HCT116 (cell line): ENCODE measurements around the gene SLC47A2. TPM values are rescaled to one million over a fixed set of nuclear protein-coding genes. Genes with fewer than 3 reads are reported as not detected.

Source experiments
- ATAC-seq: fragments of 200-7000 bp; cut with Tn5 transposase; 2 replicates; pipeline ENCODE4 v1.9.1; 2020; ENCODE audit warnings: mild to moderate bottlenecking, moderate library complexity
- BruUV-seq: library from RNA; stranded (reverse); fragments of 400-500 nt; replicated peaks from 2 replicates; lab custom pipeline; 2021; lab: Mats Ljungman, UMichigan
- CTCF ChIA-PET: fragments of 300-600 bp; sonication (Branson Sonifier 250); formaldehyde crosslinking; loops from one replicate; lab custom pipeline; 2021; ENCODE audit warnings: antibody characterized with exemption; lab: Charles Lee
- POLR2A ChIA-PET: fragments of 300-600, 350-600 bp; sonication (Branson Sonifier 250); formaldehyde crosslinking; loops from one replicate; lab custom pipeline; 2021; ENCODE audit warnings: antibody characterized with exemption; lab: Charles Lee
- RAD21 ChIA-PET, 2 experiments: fragments of 300-600 bp; sonication (Branson Sonifier 250); formaldehyde crosslinking; loops; one replicate each; lab custom pipeline; 2023; ENCODE audit warnings: low total read pairs in 2 of 2; ENCODE audit not compliant: uncharacterized antibody in 2 of 2, unreplicated experiment in 2 of 2, low non-redundant PET in 1 of 2; lab: Charles Lee
- DNase-seq: peaks from one replicate; pipeline ENCODE4 v3.0.0-alpha.2; 2010; ENCODE audit warnings: low read depth, low spot score
- H2AFZ ChIP-seq: fragments of 200-600 bp; shearing (Covaris generic), sonication (generic); 2 replicates; pipeline ENCODE4 v1.6.1; 2017; ENCODE audit warnings: low read depth, mixed run types, mixed read lengths, antibody characterized with exemption, low read length; ENCODE audit not compliant: poor library complexity, severe bottlenecking
- H3K27ac ChIP-seq: 2 replicates; pipeline ENCODE4 v1.5.1; 2012; ENCODE audit warnings: low read depth, low read length
- H3K27me3 ChIP-seq: fragments of 200-600 bp; sonication (generic); 2 replicates; pipeline ENCODE4 v1.6.1; 2016; ENCODE audit warnings: mixed run types, low read length, mixed read lengths; ENCODE audit not compliant: insufficient read depth
- H3K36me3 ChIP-seq, 2 experiments: fragments of 200-500 bp in 1 of 2; fragments of 200-600 bp in 1 of 2; sonication (Bioruptor generic) in 1 of 2; sonication (generic) in 1 of 2; 2 replicates each; pipeline versions ENCODE4 v1.5.1 to v1.6.1; 2014 to 2016; ENCODE audit warnings: low read length in 2 of 2, inconsistent platforms in 1 of 2, mixed read lengths in 1 of 2, mixed run types in 1 of 2; ENCODE audit not compliant: insufficient read depth in 2 of 2, control insufficient read depth in 1 of 2
- H3K4me1 ChIP-seq, 2 experiments: fragments of 200-600 bp in 1 of 2; sonication (generic) in 1 of 2; 2 replicates each; pipeline versions ENCODE4 v1.5.1 to v1.6.1; 2012 to 2017; ENCODE audit warnings: low read length in 2 of 2, inconsistent platforms in 1 of 2, mild to moderate bottlenecking in 1 of 2, mixed read lengths in 1 of 2, mixed run types in 1 of 2, moderate library complexity in 1 of 2; ENCODE audit not compliant: insufficient read depth in 2 of 2, control insufficient read depth in 1 of 2
- H3K4me2 ChIP-seq: fragments of 200-600 bp; sonication (generic); 2 replicates; pipeline ENCODE4 v1.6.1; 2017; ENCODE audit warnings: mixed run types, low read length, mixed read lengths
- H3K4me3 ChIP-seq, 2 experiments: fragments of 200-600 bp in 1 of 2; sonication (generic) in 1 of 2; replicated peaks in 1 of 2; 2 replicates each; pipeline ENCODE4 v1.5.1; 2011 to 2016; ENCODE audit warnings: low read length in 2 of 2, control low read depth in 1 of 2, low read depth in 1 of 2, mild to moderate bottlenecking in 1 of 2, mixed read lengths in 1 of 2, mixed run types in 1 of 2
- H3K79me2 ChIP-seq: fragments of 200-600 bp; sonication (generic); 2 replicates; pipeline ENCODE4 v1.6.1; 2017; ENCODE audit warnings: mild to moderate bottlenecking, mixed run types, low read length, moderate library complexity, mixed read lengths; ENCODE audit not compliant: insufficient read depth
- H3K9ac ChIP-seq: fragments of 200-600 bp; sonication (generic); 2 replicates; pipeline ENCODE4 v1.6.1; 2016; ENCODE audit warnings: low read length, mixed read lengths
- H3K9me2 ChIP-seq: fragments of 200-600 bp; sonication (generic), shearing (Covaris generic); 2 replicates; pipeline ENCODE4 v1.6.1; 2017; ENCODE audit warnings: mixed run types, mild to moderate bottlenecking, moderate library complexity; ENCODE audit not compliant: insufficient read depth
- H3K9me3 ChIP-seq, 2 experiments: fragments of 200-500 bp in 1 of 2; fragments of 200-600 bp in 1 of 2; sonication (Bioruptor generic) in 1 of 2; sonication (generic) in 1 of 2; 2 replicates each; pipeline ENCODE4 v1.6.1; 2014 to 2017; ENCODE audit warnings: low read length in 2 of 2, mixed read lengths in 2 of 2, inconsistent platforms in 1 of 2, low read depth in 1 of 2, mild to moderate bottlenecking in 1 of 2, mixed run types in 1 of 2, moderate library complexity in 1 of 2; ENCODE audit not compliant: control insufficient read depth in 1 of 2, insufficient read depth in 1 of 2
- H4K20me1 ChIP-seq: fragments of 200-600 bp; sonication (generic), shearing (Covaris generic); 2 replicates; pipeline ENCODE4 v1.6.1; 2017; ENCODE audit warnings: mixed run types, mild to moderate bottlenecking, moderate library complexity; ENCODE audit not compliant: insufficient read depth
- CBX3 ChIP-seq: IDR thresholded peaks from 2 replicates; pipeline ENCODE4 v1.6.1; 2012; ENCODE audit warnings: low read depth
- CEBPB ChIP-seq: IDR thresholded peaks from 2 replicates; pipeline ENCODE4 v1.6.1; 2012; ENCODE audit warnings: low read depth
- EZH2phosphoT487 ChIP-seq: fragments of 200-600 bp; IDR thresholded peaks from 2 replicates; pipeline ENCODE4 v1.6.1; 2018; ENCODE audit warnings: antibody characterized with exemption, borderline replicate concordance
- FOSL1 ChIP-seq: IDR thresholded peaks from 2 replicates; pipeline ENCODE4 v1.6.1; 2012; ENCODE audit warnings: low read depth
- JUND ChIP-seq: IDR thresholded peaks from 2 replicates; pipeline ENCODE4 v1.6.1; 2012
- POLR2AphosphoS5 ChIP-seq: IDR thresholded peaks from 2 replicates; pipeline ENCODE4 v1.6.1; 2011; ENCODE audit warnings: mild to moderate bottlenecking, low read depth, low read length, moderate library complexity
- SIN3A ChIP-seq: IDR thresholded peaks from 2 replicates; pipeline ENCODE4 v1.6.1; 2012; ENCODE audit warnings: low read depth
- SP1 ChIP-seq: IDR thresholded peaks from 2 replicates; pipeline ENCODE4 v1.6.1; 2012; ENCODE audit warnings: low read depth
- SRF ChIP-seq: IDR thresholded peaks from 2 replicates; pipeline ENCODE4 v1.6.1; 2012; ENCODE audit warnings: low read depth
- TCF7L2 ChIP-seq: IDR thresholded peaks from 2 replicates; pipeline ENCODE4 v1.7.0; 2011; ENCODE audit warnings: borderline replicate concordance, inconsistent platforms; ENCODE audit not compliant: insufficient read depth, insufficient read length; ENCODE audit errors: extremely low read depth
- YY1 ChIP-seq: IDR thresholded peaks from 2 replicates; pipeline ENCODE4 v1.6.1; 2011; ENCODE audit warnings: low read length, low read depth, moderate library complexity, mild to moderate bottlenecking; ENCODE audit not compliant: insufficient replicate concordance; ENCODE audit errors: extremely low read depth
- ZFX ChIP-seq: fragments of 450-650 bp; IDR thresholded peaks from 2 replicates; pipeline ENCODE4 v1.6.1; 2017
- intact Hi-C: fragments of 100-400 bp; cut with micrococcal nuclease; formaldehyde crosslinking; loops from 2 replicates; pipeline ENCODE4 v1.10.0; 2022
- total RNA-seq: library from RNA; stranded (reverse); gene quantifications from one replicate; pipeline ENCODE4 v1.2.1, GENCODE V29; 2021; ENCODE audit not compliant: unreplicated experiment
- TF ChIP-seq, protein P1 (sequence below): IDR thresholded peaks from 2 replicates; pipeline ENCODE4 v1.6.1; 2012
- TF ChIP-seq, protein P2 (sequence below): IDR thresholded peaks from 2 replicates; pipeline ENCODE4 v1.6.1; 2011; ENCODE audit warnings: mild to moderate bottlenecking, low read length, moderate library complexity; ENCODE audit not compliant: insufficient replicate concordance; ENCODE audit errors: extremely low read depth

The SLC47A2 gene
- total RNA-seq, 1 experiment from 2014 or later, result not detected

DNA sequence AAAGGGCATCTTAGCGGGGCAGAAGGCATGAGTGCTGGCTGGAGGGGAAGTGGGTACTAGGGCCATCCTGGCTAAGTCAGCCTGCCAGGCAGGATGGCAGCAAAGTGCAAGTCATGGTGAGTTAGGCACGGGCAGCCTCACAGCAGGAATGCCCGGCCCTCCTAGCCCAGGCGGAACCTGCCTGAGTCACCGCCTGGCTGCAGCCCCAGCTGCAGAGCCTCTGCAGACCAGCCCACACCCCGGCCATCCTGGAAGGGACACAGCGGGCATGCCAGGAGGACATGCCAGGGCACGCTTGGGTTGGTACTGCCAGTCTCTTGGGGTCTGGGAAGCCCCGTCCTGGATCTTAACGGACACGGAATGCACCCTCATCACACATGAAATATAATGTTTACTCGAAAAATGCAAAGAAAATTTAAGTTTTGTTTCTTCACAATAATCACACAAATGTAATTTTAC lies 36.7 kb upstream of the SLC47A2 start:
- Histone ChIP-seq H4K20me1 (no peaks in the 10 kb centered on the region), H2AFZ (no peak overlapping the region), H3K79me2 (no peaks in the 10 kb centered on the region)
- DNase-seq, result peak; percentile 79
- RAD21 ChIA-PET, result interaction anchor here (0.6 to 2.2 kb wide), 5 partner anchors 9 to 243 kb away, joined by 4 to 9 read pairs (median 5); partner anchors contain the start of gene ALDH3A2 (in 1 of the 2)
- peak; percentile 83 for TF ChIP-seq JUND
- TF ChIP-seq CBX3, result peak; percentile 86; the same call in 1 of the 2 replicates
- TF ChIP-seq ZFX, result peak; percentile 47; the same call in 1 of the 2 replicates
- TF ChIP-seq, protein P1, sequence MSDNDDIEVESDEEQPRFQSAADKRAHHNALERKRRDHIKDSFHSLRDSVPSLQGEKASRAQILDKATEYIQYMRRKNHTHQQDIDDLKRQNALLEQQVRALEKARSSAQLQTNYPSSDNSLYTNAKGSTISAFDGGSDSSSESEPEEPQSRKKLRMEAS, result peak; percentile 76
- no peak for TF ChIP-seq SIN3A
- peak; percentile 50 for TF ChIP-seq YY1
- peak; percentile 54 for TF ChIP-seq TCF7L2
- no peak for TF ChIP-seq SRF
- TF ChIP-seq EZH2phosphoT487, result no peak
- TF ChIP-seq CEBPB, result no peak
- peak; percentile 79 for TF ChIP-seq POLR2AphosphoS5
- TF ChIP-seq, protein P2, sequence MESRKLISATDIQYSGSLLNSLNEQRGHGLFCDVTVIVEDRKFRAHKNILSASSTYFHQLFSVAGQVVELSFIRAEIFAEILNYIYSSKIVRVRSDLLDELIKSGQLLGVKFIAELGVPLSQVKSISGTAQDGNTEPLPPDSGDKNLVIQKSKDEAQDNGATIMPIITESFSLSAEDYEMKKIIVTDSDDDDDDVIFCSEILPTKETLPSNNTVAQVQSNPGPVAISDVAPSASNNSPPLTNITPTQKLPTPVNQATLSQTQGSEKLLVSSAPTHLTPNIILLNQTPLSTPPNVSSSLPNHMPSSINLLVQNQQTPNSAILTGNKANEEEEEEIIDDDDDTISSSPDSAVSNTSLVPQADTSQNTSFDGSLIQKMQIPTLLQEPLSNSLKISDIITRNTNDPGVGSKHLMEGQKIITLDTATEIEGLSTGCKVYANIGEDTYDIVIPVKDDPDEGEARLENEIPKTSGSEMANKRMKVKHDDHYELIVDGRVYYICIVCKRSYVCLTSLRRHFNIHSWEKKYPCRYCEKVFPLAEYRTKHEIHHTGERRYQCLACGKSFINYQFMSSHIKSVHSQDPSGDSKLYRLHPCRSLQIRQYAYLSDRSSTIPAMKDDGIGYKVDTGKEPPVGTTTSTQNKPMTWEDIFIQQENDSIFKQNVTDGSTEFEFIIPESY, result no peak
- peak; percentile 68 for TF ChIP-seq FOSL1
- TF ChIP-seq SP1, result peak; percentile 90
- TF ChIP-seq, all 23 proteins: peak for 9
- Histone ChIP-seq H3K9ac (peak overlapping the region; percentile 64), H3K27me3 (no peaks in the 10 kb centered on the region), H3K9me3 (no peaks in the 10 kb centered on the region), H3K4me3 (peak overlapping the region; percentile 15 to 34), H3K27ac (peak overlapping the region; percentile 90), H3K4me1 (peaks cover 38 to 47% of the 10 kb centered on the region in 2 experiments), H3K36me3 (no peaks in the 10 kb centered on the region), H3K9me2 (no peaks in the 10 kb centered on the region), H3K4me2 (peak overlapping the region; percentile 71)
- intact Hi-C loops, result loop anchor here (5.0 kb wide), 4 partner anchors 106 to 391 kb away; partner anchors contain the start of genes ALDH3A2, B9D1 and MAPK7
- ATAC-seq, result peak; percentile 85
- POLR2A ChIA-PET, result interaction anchor here (1.0 to 3.2 kb wide), 6 partner anchors 8 to 375 kb away, joined by 3 to 16 read pairs (median 5); partner anchors contain the start of genes ALDH3A2 and MAPK7
- no TSS peak for BruUV-seq
- CTCF ChIA-PET, result interaction anchor here (0.8 to 4.2 kb wide), 10 partner anchors 8 to 391 kb away, joined by 3 to 40 read pairs (median 6); partner anchors contain the start of genes ALDH3A2 and B9D1
